ENCODE results near the gene HTRA3. TPM values are rescaled to one million over a fixed set of nuclear protein-coding genes. Genes with fewer than 3 reads are reported as not detected.

The HTRA3 gene
- total RNA-seq, 4 donors from 2014 or later, result 22.8 to 65.3 (median 29.5) TPM

DNA sequence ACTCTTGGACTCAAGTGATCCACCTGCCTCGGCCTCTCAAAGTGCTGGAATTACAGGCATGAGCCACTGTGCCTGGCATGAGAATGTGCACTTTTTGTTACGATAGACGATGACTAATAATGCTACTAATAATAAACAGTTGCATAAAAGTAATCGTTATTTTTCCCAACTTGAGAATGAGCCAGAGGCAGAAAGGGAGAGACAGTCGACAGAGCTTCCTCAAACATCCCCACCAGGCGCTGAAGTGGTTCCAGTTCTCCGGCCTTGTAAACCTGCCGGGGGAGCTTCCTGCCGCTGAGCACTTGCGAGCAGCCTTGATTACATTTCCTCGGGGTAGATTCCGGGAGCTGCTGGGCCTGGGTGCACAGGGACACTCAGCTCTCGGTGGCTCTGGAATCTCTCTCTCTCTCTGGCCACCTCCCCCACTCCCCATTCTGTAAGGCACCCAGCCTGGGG is 8.9 kb upstream of the HTRA3 start:
- DNase-seq, result peak; percentile 65 to 67
- intact Hi-C loops (cut with DNase I; ENCODE audit: low total_unique reads), result no loop called here
- peak overlapping the region in 1 of 2 donors; percentile 30 for H3K27ac ChIP-seq
- TF ChIP-seq POLR2A (IDR thresholded peaks at IDR 0.05), result no peak
- TF ChIP-seq, protein P1, sequence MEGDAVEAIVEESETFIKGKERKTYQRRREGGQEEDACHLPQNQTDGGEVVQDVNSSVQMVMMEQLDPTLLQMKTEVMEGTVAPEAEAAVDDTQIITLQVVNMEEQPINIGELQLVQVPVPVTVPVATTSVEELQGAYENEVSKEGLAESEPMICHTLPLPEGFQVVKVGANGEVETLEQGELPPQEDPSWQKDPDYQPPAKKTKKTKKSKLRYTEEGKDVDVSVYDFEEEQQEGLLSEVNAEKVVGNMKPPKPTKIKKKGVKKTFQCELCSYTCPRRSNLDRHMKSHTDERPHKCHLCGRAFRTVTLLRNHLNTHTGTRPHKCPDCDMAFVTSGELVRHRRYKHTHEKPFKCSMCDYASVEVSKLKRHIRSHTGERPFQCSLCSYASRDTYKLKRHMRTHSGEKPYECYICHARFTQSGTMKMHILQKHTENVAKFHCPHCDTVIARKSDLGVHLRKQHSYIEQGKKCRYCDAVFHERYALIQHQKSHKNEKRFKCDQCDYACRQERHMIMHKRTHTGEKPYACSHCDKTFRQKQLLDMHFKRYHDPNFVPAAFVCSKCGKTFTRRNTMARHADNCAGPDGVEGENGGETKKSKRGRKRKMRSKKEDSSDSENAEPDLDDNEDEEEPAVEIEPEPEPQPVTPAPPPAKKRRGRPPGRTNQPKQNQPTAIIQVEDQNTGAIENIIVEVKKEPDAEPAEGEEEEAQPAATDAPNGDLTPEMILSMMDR (IDR thresholded peaks at IDR 0.05), result no peak
- no peaks in the 10 kb centered on the region for H3K4me1 ChIP-seq
- H3K27me3 ChIP-seq, result no peaks in the 10 kb centered on the region
- no peaks in the 10 kb centered on the region for H3K36me3 ChIP-seq
- no peaks in the 10 kb centered on the region for H3K9me3 ChIP-seq
- H3K4me3 ChIP-seq, result no peak overlapping the region

DNA sequence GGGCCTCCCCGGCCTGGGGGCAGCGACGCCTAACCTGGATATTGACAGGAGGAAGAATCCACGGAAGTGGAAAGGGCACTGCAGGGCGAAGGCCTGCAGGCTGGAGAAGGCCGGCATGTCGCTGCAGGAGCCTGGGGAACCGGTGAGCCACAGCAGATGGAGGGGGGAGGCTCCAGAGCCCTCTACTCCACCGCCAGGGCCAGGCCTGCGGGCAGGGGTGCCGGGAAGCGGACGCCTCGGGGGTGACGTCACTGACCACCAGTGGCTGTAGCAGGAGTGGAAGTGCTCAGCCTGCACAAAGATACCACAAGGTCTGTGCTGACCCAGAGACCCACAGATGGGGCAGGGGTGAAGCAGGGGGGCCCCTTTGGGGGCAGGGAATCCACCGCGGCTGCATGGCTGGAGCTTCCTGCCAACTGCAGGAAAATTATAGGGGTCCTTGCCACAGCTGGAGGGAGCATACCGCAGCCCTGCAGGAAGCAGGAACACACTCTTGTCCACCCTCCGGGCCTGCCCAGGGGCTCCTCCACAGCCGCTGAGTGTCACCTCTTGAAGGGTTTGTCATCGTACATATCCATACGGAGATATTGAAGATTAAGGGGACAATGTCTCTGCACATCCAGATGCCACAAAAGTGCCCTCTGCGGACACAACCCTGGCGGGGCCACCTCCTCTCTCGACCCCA is 7.6 kb upstream of the HTRA3 start:
- DNase-seq, result no peak
- no peaks in the 10 kb centered on the region for H3K27me3 ChIP-seq
- no peak overlapping the region for H3K27ac ChIP-seq
- no peaks in the 10 kb centered on the region for H3K36me3 ChIP-seq
- TF ChIP-seq POLR2A (IDR thresholded peaks at IDR 0.05), result no peak
- TF ChIP-seq, protein P1 (IDR thresholded peaks at IDR 0.05), result no peak
- H3K4me3 ChIP-seq, result no peak overlapping the region
- H3K9me3 ChIP-seq, result no peaks in the 10 kb centered on the region
- intact Hi-C loops (cut with DNase I; ENCODE audit: low total_unique reads), result no loop called here
- no peaks in the 10 kb centered on the region for H3K4me1 ChIP-seq

DNA sequence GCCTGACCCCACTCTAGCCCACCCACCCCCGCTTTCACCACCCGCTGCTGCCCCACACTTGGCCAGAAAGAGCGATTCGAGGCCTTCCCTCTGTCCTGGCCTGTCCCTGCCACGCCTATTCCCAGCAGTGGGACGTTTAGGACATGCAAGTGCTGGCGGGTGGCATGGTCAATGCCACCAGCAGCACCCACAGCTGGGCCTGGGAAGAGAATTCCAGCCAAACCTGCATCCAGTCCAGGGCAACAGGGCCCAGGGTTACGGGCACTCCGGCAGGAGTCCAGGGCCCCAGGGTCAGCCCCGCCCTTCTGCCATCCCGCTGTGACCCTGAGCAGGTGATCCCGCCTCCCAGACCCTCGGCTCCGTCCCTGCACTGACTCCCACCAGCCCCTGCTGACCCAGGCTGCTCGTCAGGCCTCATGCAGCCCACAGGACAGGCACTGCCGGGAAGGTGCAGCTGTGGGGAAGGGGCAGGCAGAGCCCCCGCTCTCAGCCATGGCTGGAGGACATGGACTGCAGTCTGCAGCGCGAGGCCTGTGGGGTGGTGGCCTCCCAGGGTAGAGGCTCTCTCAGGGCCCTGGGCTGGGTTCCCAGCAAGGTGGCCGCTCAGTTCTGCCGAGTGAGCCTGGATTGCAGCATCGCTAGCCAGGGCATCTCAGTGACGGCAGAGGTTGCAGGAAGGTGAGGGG is 6.8 kb upstream of the HTRA3 start:
- Histone ChIP-seq H3K27ac (no peak overlapping the region), H3K9me3 (no peaks in the 10 kb centered on the region), H3K36me3 (no peaks in the 10 kb centered on the region), H3K4me3 (no peak overlapping the region), H3K27me3 (no peaks in the 10 kb centered on the region), H3K4me1 (peaks cover 0 to 5% of the 10 kb centered on the region in 2 donors)
- no peak for TF ChIP-seq POLR2A (IDR thresholded peaks at IDR 0.05)
- TF ChIP-seq, protein P1 (IDR thresholded peaks at IDR 0.05), result no peak
- intact Hi-C loops (cut with DNase I; ENCODE audit: low total_unique reads), result no loop called here
- DNase-seq, result no peak

DNA sequence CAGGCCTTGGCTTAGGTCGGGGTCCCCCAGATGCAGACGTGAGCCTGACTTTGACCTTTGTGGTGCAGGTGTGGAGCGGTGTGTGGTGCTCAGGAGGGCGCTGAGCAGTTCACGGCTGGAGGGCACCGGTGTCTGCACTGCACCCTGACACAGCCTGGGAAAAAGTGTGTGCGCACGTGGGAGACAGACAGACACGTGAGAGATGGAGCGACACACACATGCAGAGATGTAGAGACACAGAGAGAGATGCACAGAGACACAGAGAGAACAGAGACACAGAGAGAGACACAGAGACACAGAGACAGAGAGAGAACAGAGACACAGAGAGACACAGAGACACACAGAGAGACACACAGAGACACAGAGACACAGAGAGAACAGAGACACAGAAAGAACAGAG is 6.2 kb upstream of the HTRA3 start:
- Histone ChIP-seq H3K27ac (no peak overlapping the region), H3K4me1 (peaks cover 0 to 5% of the 10 kb centered on the region in 2 donors), H3K36me3 (no peaks in the 10 kb centered on the region), H3K27me3 (no peaks in the 10 kb centered on the region), H3K9me3 (no peaks in the 10 kb centered on the region), H3K4me3 (no peak overlapping the region)
- no peak for DNase-seq
- intact Hi-C loops (cut with DNase I; ENCODE audit: low total_unique reads), result no loop called here
- TF ChIP-seq, protein P1 (IDR thresholded peaks at IDR 0.05), result no peak
- no peak for TF ChIP-seq POLR2A (IDR thresholded peaks at IDR 0.05)

DNA sequence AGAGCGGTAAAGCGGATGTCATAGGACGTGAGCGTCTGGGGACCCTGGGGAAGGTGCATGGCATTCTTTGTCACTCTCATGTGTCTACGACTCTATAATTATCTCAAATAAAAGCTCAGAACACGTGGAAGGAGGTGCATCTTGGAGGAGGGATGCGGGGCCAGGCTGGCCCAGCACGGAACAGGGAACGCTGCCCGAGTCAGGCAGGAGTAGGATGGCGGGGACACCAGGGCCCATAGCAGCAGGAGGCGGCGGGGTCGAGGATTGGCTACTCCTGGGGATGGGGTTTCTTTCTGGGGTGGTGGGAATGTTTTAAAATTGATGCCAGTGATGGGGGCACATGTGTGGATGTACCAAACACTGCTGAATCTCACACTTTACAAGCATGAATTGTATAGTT is 5.4 kb upstream of the HTRA3 start:
- DNase-seq, result no peak
- Histone ChIP-seq H3K4me3 (no peak overlapping the region), H3K27ac (no peak overlapping the region), H3K36me3 (no peaks in the 10 kb centered on the region), H3K27me3 (no peaks in the 10 kb centered on the region), H3K4me1 (peaks cover 0 to 8% of the 10 kb centered on the region in 2 donors), H3K9me3 (no peaks in the 10 kb centered on the region)
- intact Hi-C loops (cut with DNase I; ENCODE audit: low total_unique reads), result no loop called here
- TF ChIP-seq, protein P1 (IDR thresholded peaks at IDR 0.05), result no peak
- no peak for TF ChIP-seq POLR2A (IDR thresholded peaks at IDR 0.05)

Measured in uterus (tissue), 4 donors.